SK-N-SH treated with all-trans-retinoic acid at 6 μM for 48 hours (cell line): Measurements from ENCODE around the gene PPP1R13B.

Experiments
- ATAC-seq: fragments of 200-7000 bp; cut with Tn5 transposase; 3 replicates; pipeline ENCODE4 v1.9.1; 2020; ENCODE audit warnings: mild to moderate bottlenecking, moderate library complexity
- BACH2 ChIP-seq: fragments of 250-450 bp; sonication (Bioruptor Pico); IDR thresholded peaks from 2 replicates; pipeline ENCODE4 v1.9.0; 2021; ENCODE audit warnings: mild to moderate bottlenecking, borderline replicate concordance
- CREB5 ChIP-seq: fragments of 250-450 bp; sonication (Bioruptor Pico); IDR thresholded peaks from 2 replicates; pipeline ENCODE4 v1.5.1; 2020; ENCODE audit warnings: low read depth, mild to moderate bottlenecking, moderate library complexity
- CSDC2 ChIP-seq: fragments of 250-450 bp; sonication (Bioruptor Pico); IDR thresholded peaks from 2 replicates; pipeline ENCODE4 v1.5.0; 2020; ENCODE audit warnings: mild to moderate bottlenecking, moderate library complexity
- CSRNP3 ChIP-seq: fragments of 250-450 bp; sonication (Bioruptor Pico); IDR thresholded peaks from 2 replicates; pipeline ENCODE4 v1.5.1; 2021; ENCODE audit warnings: mild to moderate bottlenecking, moderate library complexity
- ISL1 ChIP-seq: fragments of 250-450 bp; sonication (Bioruptor Pico); IDR thresholded peaks from 2 replicates; pipeline ENCODE4 v2.1.2; 2022; ENCODE audit warnings: mild to moderate bottlenecking, moderate library complexity
- OSR1 ChIP-seq: fragments of 250-450 bp; sonication (Bioruptor Pico); IDR thresholded peaks from 2 replicates; pipeline ENCODE4 v1.8.0; 2022; ENCODE audit warnings: moderate library complexity, mild to moderate bottlenecking, inconsistent platforms
- PATZ1 ChIP-seq: fragments of 250-450 bp; sonication (Bioruptor Pico); IDR thresholded peaks from 2 replicates; pipeline ENCODE4 v1.8.0; 2020; ENCODE audit warnings: mild to moderate bottlenecking, moderate library complexity, borderline replicate concordance
- POU6F1 ChIP-seq: fragments of 250-450 bp; sonication (Bioruptor Pico); IDR thresholded peaks from 2 replicates; pipeline ENCODE4 v1.8.0; 2021; ENCODE audit warnings: low read depth, mild to moderate bottlenecking, moderate library complexity, borderline replicate concordance
- PPARA ChIP-seq: fragments of 250-450 bp; sonication (Bioruptor Pico); IDR thresholded peaks from 2 replicates; pipeline ENCODE4 v1.5.0; 2020; ENCODE audit warnings: mild to moderate bottlenecking, borderline replicate concordance
- RARB ChIP-seq: fragments of 250-450 bp; sonication (Bioruptor Pico); IDR thresholded peaks from 2 replicates; pipeline ENCODE4 v1.8.0; 2021; ENCODE audit warnings: mild to moderate bottlenecking, moderate library complexity
- SNAI2 ChIP-seq: fragments of 250-450 bp; sonication (Bioruptor Pico); IDR thresholded peaks from 2 replicates; pipeline ENCODE4 v1.5.0; 2020; ENCODE audit warnings: mild to moderate bottlenecking, moderate library complexity
- TCF4 ChIP-seq: fragments of 250-450 bp; sonication (Bioruptor Pico); IDR thresholded peaks from 2 replicates; pipeline ENCODE4 v1.8.0; 2021; ENCODE audit warnings: mild to moderate bottlenecking, moderate library complexity, borderline replicate concordance
- TOX ChIP-seq: fragments of 250-450 bp; sonication (Bioruptor Pico); IDR thresholded peaks from 2 replicates; pipeline ENCODE4 v1.8.0; 2021; ENCODE audit warnings: mild to moderate bottlenecking, moderate library complexity, borderline replicate concordance
- TSHZ2 ChIP-seq: fragments of 250-450 bp; sonication (Bioruptor Pico); IDR thresholded peaks from 2 replicates; pipeline ENCODE4 v1.5.0; 2020; ENCODE audit warnings: mild to moderate bottlenecking, moderate library complexity
- ZC3H10 ChIP-seq: fragments of 250-450 bp; sonication (Bioruptor Pico); IDR thresholded peaks from 2 replicates; pipeline ENCODE4 v1.5.1; 2021; ENCODE audit warnings: mild to moderate bottlenecking, moderate library complexity
- ZFP3 ChIP-seq: fragments of 250-450 bp; sonication (Bioruptor Pico); IDR thresholded peaks from 2 replicates; pipeline ENCODE4 v1.5.0; 2020; ENCODE audit warnings: mild to moderate bottlenecking, moderate library complexity
- ZFP30 ChIP-seq: fragments of 450-650 bp; formaldehyde crosslinking; IDR thresholded peaks from 2 replicates; pipeline ENCODE4 v1.5.0; 2022; ENCODE audit warnings: mild to moderate bottlenecking, moderate library complexity
- ZNF565 ChIP-seq: fragments of 450-650 bp; formaldehyde crosslinking; conservative IDR thresholded peaks from 2 replicates; pipeline ENCODE4 v1.5.0; 2020; ENCODE audit warnings: low read depth, mild to moderate bottlenecking, moderate library complexity
- ZNF70 ChIP-seq: fragments of 450-650 bp; formaldehyde crosslinking; IDR thresholded peaks from 2 replicates; pipeline ENCODE4 v1.5.0; 2020; ENCODE audit warnings: mild to moderate bottlenecking, moderate library complexity
- ZNF8 ChIP-seq: fragments of 450-650 bp; formaldehyde crosslinking; IDR thresholded peaks from 2 replicates; pipeline ENCODE4 v1.5.0; 2020; ENCODE audit warnings: mild to moderate bottlenecking, moderate library complexity

Gene PPP1R13B

GRCh38 chr14:103738166-103738565 lies 109.2 kb downstream of the PPP1R13B start:
- TF ChIP-seq TSHZ2 (no peak), CSDC2 (CRISPR knock-in tag) (no peak), ZNF70 (no peak), BACH2 (CRISPR knock-in tag) (no peak), ISL1 (no peak), TCF4 (CRISPR knock-in tag) (no peak)
- no peak for ATAC-seq

GRCh38 chr14:103737432-103738045 lies 109.8 kb downstream of the PPP1R13B start:
- TF ChIP-seq BACH2 (CRISPR knock-in tag) (no peak), POU6F1 (CRISPR knock-in tag) (no peak), ZC3H10 (no peak), OSR1 (CRISPR knock-in tag) (no peak), TOX (CRISPR knock-in tag) (no peak), TSHZ2 (no peak), ZFP3 (CRISPR knock-in tag) (no peak), ZNF8 (CRISPR knock-in tag) (no peak), ZNF70 (no peak), CSDC2 (CRISPR knock-in tag) (no peak), CREB5 (CRISPR knock-in tag) (no peak), ZFP30 (CRISPR knock-in tag) (no peak), RARB (CRISPR knock-in tag) (no peak), CSRNP3 (no peak), ISL1 (no peak), ZNF565 (CRISPR knock-in tag) (no peak), PPARA (CRISPR knock-in tag) (no peak), TCF4 (CRISPR knock-in tag) (no peak), PATZ1 (CRISPR knock-in tag) (no peak), SNAI2 (CRISPR knock-in tag) (no peak)
- ATAC-seq = no peak
